HTERT RPE-1 (cell line): ENCODE measurements around the gene GZMM.

Experiments
- in situ Hi-C: fragments of 300-500 bp; cut with MboI; formaldehyde crosslinking; loops from 4 replicates; pipeline ENCODE4 v1.14.3; 2020; ENCODE audit warnings: low sequenced_read_pairs

GZMM gene

GRCh38 chr19:533364-534058, 10.3 kb upstream of the GZMM start:
- in situ Hi-C loops, result no loop called here

- in situ Hi-C loops, result no loop called here
These were observed 9.8 kb upstream of the GZMM start for GRCh38 chr19:534088-534487.

- in situ Hi-C loops, result no loop called here
These were observed 8.6 kb upstream of the GZMM start for GRCh38 chr19:535017-535835.

GRCh38 chr19:536031-536880, 7.6 kb upstream of the GZMM start:
- in situ Hi-C loops, result no loop called here

GRCh38 chr19:536881-537404, 6.9 kb upstream of the GZMM start:
- in situ Hi-C loops, result no loop called here

- in situ Hi-C loops, result no loop called here
These were observed 5.0 kb upstream of the GZMM start for GRCh38 chr19:538641-539428.

GRCh38 chr19:539429-540030, 4.3 kb upstream of the GZMM start:
- in situ Hi-C loops, result no loop called here

- in situ Hi-C loops, result no loop called here
These were observed 2.8 kb upstream of the GZMM start for GRCh38 chr19:540867-541637.

- in situ Hi-C loops, result no loop called here
These were observed 2.2 kb upstream of the GZMM start for GRCh38 chr19:541699-542098.

DNA sequence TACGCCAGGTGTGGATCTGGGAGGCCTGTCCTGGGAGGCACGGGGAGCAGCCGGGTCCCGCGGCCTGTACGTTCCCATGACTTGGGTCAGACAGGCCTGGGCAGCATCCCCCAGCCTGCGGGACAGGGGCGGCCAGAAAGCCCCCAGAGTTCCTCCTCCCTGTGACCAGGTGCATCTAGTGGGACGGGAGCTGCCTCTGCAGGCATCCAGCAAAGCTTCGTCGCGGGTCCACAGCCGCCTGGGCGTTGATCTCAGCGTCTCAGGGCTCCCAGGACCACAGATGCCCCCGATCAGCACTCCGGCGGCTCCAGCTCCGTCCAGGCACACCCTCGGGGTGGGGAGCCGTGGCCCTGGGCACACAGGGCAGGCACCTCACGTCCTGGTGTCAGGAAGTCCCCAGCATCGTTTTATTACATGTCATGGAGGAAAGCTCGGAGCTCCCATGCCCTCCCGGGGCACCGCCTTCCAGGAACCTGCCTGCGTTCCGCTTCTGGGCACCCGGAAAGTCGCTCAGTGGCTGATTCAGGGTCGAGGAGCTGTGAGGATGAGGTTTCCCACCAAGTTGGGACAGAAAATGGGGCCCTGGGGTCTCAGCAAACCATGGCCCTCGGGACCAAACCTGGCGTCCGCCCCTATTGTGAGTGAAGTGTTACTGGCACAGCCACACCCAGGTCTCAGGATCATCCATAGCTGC, 1.5 kb upstream of the GZMM start:
- in situ Hi-C loops, result no loop called here

DNA sequence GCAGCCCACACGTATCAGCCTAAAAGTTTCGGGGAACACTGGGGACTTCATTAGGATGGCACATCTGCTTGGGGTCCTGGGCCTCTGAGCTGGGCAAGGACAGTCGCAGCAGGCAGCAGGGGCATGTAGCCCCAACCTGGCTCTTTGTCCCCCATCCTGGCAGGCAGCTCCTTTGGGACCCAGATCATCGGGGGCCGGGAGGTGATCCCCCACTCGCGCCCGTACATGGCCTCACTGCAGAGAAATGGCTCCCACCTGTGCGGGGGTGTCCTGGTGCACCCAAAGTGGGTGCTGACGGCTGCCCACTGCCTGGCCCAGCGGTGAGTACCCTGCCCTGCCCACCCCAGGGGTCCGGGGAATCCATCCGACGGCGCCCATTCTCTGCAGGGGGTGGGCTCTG, 3.3 kb downstream of the GZMM start:
- in situ Hi-C loops, result no loop called here

DNA sequence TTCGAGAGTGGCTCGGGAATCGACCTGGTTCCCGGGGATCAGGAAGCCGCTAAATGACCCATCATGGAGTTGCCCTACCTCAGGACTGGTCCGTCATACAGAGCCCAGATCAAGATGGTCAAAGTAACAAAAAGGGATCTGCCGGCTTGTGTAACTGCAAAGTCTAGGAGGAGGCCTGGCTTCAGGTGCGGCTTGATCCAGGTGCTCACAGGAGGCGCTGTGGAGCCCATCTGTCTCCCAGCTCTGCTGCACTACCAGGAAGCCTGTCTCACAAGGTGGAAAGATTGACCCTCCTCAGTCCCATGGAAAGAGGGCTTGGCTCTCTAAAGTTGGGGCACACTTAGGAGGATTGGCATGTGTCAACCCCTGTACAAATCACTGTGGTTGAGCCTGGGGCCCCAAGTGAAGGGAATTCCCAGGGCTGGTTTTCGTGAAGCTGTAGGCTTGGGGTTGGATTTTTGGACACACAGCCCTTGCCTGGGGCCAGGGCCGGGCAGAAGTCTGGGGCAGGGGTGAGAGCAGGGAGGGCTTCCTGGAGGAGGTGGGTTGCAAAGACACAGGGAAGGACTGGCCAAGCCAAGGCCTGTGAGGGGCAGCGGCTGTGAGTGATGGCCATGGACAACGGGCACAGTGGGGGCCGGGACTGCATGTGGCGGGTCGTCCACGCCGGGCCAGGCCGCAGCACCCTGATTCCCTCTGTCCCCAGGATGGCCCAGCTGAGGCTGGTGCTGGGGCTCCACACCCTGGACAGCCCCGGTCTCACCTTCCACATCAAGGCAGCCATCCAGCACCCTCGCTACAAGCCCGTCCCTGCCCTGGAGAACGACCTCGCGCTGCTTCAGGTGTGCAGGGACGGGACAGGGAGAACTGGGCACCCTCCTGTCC, 4.2 kb downstream of the GZMM start:
- in situ Hi-C loops, result no loop called here

DNA sequence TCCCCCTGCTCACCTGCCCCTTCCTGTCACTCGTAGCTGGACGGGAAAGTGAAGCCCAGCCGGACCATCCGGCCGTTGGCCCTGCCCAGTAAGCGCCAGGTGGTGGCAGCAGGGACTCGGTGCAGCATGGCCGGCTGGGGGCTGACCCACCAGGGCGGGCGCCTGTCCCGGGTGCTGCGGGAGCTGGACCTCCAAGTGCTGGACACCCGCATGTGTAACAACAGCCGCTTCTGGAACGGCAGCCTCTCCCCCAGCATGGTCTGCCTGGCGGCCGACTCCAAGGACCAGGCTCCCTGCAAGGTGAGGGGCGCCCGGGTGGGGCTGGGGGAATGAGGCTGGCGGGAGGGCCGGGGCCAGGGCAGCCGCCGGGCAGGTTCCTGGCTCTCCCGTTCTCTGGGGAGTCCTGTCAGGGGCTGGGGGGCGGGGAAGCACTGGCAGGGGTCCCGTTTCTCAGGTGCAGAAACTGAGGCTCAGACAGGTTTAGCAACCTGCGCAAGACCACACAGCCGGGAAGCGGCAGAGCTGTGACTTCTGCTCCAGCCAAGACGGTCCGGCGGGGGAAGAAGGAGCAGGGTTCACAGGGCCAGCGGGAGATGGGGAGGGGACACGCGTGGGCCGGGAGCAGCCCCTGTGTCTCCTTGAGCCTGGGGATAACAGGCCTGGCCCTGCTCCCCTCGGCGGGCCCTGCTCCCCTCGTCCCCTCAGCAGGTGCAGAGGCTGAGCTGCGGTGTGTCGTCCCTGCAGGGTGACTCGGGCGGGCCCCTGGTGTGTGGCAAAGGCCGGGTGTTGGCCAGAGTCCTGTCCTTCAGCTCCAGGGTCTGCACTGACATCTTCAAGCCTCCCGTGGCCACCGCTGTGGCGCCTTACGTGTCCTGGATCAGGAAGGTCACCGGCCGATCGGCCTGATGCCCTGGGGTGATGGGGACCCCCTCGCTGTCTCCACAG, 5.3 kb downstream of the GZMM start:
- in situ Hi-C loops, result no loop called here

- in situ Hi-C loops, result no loop called here
These were observed 11.0 kb downstream of the GZMM start for GRCh38 chr19:554817-555216.

DNA sequence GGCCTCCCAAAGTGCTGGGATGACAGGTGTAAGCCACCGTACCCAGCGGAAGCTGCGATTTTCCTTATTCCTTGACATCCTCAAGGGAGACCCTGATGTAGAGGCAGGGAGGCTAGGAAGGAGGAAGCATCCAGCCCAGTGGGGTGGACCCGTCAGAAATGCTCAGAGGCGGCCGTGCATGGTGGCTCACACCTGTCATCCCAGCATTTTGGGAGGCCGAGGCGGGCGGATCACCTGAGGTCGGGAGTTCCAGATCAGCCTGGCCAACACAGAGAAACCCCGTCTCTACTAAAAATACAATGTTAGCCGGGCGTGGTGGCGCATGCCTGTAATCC, 11.6 kb downstream of the GZMM start:
- in situ Hi-C loops, result no loop called here

DNA sequence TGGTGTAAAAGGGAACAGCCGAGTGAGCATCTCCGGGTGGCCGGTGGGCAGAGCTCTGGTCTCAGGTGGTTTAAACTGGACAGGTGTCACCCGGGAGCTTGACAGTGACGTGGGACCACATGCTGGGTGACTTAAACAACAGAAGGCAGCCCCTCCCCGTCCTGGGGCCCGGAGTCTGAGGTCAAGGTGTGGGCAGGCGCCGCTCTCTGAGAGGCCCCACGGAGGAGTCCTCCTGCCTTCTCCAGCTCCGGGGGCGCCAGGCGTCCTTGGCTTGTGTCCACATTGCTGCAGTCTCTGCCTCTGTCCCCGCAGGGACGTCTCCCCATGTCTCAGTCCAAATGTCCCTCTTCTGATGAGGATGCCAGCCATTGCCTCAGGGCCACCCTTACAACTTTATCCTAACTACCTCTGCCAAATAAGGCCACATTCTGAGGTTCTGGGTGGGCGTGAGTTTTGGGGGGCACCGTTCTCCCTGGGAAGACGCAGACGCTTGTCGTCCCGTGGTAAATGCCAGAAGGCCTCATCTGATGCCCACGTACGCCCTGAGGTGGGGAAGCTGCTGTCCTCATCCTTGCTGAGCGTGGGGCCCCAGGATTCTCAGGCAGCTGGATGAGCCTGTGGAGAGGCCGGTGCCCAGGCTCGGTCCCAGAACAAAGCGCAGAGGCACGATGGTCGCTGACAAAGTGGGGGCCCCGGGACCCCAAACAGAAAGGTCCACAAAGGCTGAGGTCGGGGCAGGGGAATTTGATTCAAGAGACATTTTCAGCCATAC, 12.9 kb downstream of the GZMM start:
- in situ Hi-C loops, result no loop called here
